Measurements from ENCODE around the gene NEK5. TPM values are rescaled to one million over a fixed set of nuclear protein-coding genes. Genes with fewer than 3 reads are reported as not detected.
"Not testable (repeated sequence)": the region's sequence is repeated elsewhere in the genome, so short reads cannot be mapped to it uniquely, and the experiment has no call there.

The NEK5 gene
- total RNA-seq, 2 donors from 2014 or later, result 1.2 to 2.3 TPM

DNA sequence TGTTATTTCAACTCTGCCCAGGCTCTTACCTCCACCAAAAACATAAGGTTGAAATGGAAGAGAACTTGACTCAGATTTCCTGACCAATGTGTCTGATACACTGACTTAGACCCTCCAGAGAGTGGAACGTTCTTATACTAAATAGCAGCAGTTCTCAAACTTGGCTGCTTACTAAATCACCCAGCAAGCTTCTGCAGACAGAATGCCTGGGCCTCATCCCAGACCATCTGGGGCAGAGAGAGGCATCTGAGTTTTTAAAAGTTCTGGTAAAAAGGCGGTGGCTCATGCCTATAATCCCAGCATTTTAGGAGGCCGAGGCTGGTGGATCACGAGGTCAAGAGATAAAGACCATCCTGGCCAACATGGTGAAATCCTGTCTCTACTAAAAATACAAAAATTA, 46.3 kb downstream of the NEK5 start:
- intact Hi-C loops (cut with DNase I), result no loop called here
- no peak for DNase-seq (ENCODE audit: low spot score)
- no peak overlapping the region for H3K27ac ChIP-seq
- no peak overlapping the region for H3K4me3 ChIP-seq
- no peaks in the 10 kb centered on the region for H3K36me3 ChIP-seq
- H3K9me3 ChIP-seq, result no peaks in the 10 kb centered on the region
- 89% methylated on average over 4 of the region's 4 CpGs for WGBS
- no peaks in the 10 kb centered on the region for H3K27me3 ChIP-seq (replicated peaks; ENCODE audit: insufficient read depth)
- TF ChIP-seq, protein P1, sequence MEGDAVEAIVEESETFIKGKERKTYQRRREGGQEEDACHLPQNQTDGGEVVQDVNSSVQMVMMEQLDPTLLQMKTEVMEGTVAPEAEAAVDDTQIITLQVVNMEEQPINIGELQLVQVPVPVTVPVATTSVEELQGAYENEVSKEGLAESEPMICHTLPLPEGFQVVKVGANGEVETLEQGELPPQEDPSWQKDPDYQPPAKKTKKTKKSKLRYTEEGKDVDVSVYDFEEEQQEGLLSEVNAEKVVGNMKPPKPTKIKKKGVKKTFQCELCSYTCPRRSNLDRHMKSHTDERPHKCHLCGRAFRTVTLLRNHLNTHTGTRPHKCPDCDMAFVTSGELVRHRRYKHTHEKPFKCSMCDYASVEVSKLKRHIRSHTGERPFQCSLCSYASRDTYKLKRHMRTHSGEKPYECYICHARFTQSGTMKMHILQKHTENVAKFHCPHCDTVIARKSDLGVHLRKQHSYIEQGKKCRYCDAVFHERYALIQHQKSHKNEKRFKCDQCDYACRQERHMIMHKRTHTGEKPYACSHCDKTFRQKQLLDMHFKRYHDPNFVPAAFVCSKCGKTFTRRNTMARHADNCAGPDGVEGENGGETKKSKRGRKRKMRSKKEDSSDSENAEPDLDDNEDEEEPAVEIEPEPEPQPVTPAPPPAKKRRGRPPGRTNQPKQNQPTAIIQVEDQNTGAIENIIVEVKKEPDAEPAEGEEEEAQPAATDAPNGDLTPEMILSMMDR (IDR thresholded peaks at IDR 0.05), result no peak
- TF ChIP-seq POLR2A (IDR thresholded peaks at IDR 0.05) (no peak), POLR2AphosphoS5 (IDR thresholded peaks at IDR 0.05) (no peak)
- no peaks in the 10 kb centered on the region for H3K4me1 ChIP-seq (replicated peaks)

DNA sequence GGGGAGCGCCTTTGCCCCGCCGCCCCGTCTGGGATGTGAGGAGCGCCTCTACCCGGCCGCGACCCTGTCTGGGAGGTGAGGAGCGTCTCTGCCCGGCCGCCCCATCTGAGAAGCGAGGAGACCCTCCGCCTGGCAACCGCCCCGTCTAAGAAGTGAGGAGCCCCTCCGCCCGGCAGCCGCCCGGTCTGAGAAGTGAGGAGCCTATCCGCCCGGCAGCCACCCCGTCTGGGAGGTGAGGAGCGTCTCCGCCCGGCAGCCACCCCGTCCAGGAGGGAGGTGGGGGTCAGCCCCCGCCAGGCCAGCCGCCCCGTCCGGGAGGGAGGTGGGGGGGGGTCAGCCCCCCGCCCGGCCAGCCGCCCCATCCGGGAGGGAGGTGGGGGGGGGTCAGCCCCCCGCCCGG, 49.0 kb downstream of the NEK5 start:
- WGBS, result 95% methylated on average over 26 of the region's 36 CpGs
- not testable (repeated sequence) for H3K36me3 ChIP-seq

DNA sequence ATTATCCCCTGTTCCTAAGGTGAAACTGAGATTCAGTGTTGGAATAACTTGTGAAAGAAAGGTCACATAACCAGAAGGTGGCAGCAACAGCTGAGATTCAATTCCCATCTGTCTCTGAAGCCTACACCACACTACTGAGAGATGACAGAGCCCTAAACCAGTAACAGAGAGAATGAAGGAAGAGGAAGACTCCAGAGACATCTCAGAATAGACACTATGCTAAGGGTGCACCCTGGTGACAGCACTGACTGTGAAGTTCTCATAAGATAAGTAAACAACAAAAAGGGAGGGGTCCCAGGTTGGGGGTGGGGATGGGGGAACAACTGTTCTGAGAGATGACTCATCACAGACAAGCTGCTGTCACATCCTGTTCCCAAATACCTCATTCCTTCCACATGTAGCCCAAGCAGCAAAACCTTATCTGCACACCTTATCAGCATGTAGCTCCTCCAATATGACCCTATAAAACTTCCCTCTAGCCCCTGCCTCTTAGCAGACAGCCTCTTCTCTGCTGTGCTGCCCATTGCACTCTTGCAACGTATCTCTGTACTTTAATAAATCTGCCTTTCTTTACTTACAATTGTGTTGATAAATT, 57.8 kb downstream of the NEK5 start:
- Histone ChIP-seq H3K4me3 (no peak overlapping the region), H3K36me3 (no peaks in the 10 kb centered on the region), H3K27ac (no peak overlapping the region), H3K9me3 (no peaks in the 10 kb centered on the region), H3K4me1 (replicated peaks) (no peaks in the 10 kb centered on the region), H3K27me3 (replicated peaks; ENCODE audit: insufficient read depth) (no peaks in the 10 kb centered on the region)
- WGBS, result 94% methylated on average over 1 of the region's 1 CpG
- no peak for DNase-seq (ENCODE audit: low spot score)
- intact Hi-C loops (cut with DNase I), result no loop called here
- TF ChIP-seq POLR2AphosphoS5 (IDR thresholded peaks at IDR 0.05), result no peak
- TF ChIP-seq, protein P1 (IDR thresholded peaks at IDR 0.05), result peak in 1 of 4 experiments; percentile 11

More for the DNA sequence above, 49.0 kb downstream of the NEK5 start:
- H3K27ac ChIP-seq; H3K4me1 ChIP-seq (replicated peaks); H3K9me3 ChIP-seq; intact Hi-C loops (cut with DNase I); H3K27me3 ChIP-seq (replicated peaks; ENCODE audit: insufficient read depth); H3K4me3 ChIP-seq; DNase-seq (ENCODE audit: low spot score): not testable (repeated sequence)

DNA sequence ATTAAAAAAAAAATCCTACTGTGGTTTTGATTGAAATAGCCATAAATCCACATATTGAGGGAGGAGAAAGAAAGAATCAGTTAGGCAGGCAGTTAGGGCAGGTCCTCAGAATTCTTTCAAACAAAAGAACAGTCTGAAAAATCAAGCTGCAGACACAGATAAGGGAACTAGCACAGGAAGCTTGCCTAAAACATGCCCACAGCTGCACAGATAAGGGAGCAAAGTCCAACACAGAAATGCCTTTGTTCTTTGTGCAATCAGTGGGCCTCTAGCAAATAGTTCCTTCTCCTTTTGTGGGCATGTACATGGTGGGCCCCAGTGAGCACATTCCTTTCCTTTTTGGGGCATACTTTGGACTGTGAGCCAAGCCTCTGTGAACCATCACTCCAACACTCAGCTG, 61.6 kb downstream of the NEK5 start:
- Histone ChIP-seq H3K36me3 (no peaks in the 10 kb centered on the region), H3K27me3 (replicated peaks; ENCODE audit: insufficient read depth) (no peaks in the 10 kb centered on the region), H3K9me3 (no peaks in the 10 kb centered on the region), H3K4me1 (replicated peaks) (no peaks in the 10 kb centered on the region), H3K4me3 (no peak overlapping the region), H3K27ac (no peak overlapping the region)
- intact Hi-C loops (cut with DNase I), result no loop called here
- no peak for DNase-seq (ENCODE audit: low spot score)
- TF ChIP-seq POLR2AphosphoS5 (IDR thresholded peaks at IDR 0.05) (no peak), POLR2A (IDR thresholded peaks at IDR 0.05) (no peak)
- TF ChIP-seq, protein P1 (IDR thresholded peaks at IDR 0.05), result no peak

DNA sequence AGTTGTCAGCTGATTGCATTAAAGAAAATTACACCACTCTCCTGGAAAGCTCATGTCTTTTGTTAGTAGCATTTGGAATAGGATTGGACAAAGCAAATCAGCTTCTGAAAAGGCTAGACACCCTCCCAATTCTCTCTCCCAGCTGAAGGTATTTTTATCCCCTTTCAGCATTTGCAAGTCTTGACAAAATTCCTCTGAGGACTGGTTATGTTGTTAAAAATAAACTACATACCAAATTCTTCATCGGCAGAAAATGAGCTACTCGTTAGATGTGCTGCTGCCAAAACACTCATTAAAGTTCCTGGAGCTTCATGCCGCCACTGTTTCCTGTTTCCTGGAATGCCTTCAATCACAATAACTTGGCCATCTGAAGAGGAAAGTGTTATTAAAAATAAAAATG, 67.3 kb downstream of the NEK5 start:
- intact Hi-C loops (cut with DNase I), result no loop called here
- DNase-seq (ENCODE audit: low spot score), result peak; percentile 8
- WGBS, result 14% methylated on average over 3 of the region's 3 CpGs

DNA sequence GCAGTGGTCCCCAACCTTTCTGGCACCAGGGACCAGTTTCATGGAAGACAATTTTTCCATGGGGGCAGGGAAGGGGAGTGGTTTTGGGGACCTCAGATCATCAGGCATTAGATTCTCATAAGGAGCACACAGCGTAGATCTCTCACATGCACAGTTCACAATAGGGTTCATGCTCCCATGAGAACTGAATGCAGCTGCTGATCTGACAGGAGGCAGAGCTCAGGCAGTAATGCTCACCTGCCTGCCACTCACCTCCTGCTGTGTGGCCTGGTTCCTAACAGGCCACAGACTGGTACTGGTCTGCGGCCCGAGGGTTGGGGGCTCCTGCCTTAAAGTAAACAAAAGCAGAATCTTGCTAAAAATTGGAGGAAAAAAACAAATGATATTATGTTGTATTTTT, 67.8 kb downstream of the NEK5 start:
- DNase-seq (ENCODE audit: low spot score); H3K9me3 ChIP-seq; H3K4me1 ChIP-seq (replicated peaks); H3K36me3 ChIP-seq; H3K27ac ChIP-seq; H3K27me3 ChIP-seq (replicated peaks; ENCODE audit: insufficient read depth); intact Hi-C loops (cut with DNase I); H3K4me3 ChIP-seq: not testable (repeated sequence)
- WGBS, result 28% methylated on average over 2 of the region's 3 CpGs

More for the DNA sequence above, 67.3 kb downstream of the NEK5 start:
- Histone ChIP-seq H3K36me3 (no peaks in the 10 kb centered on the region), H3K4me1 (replicated peaks) (no peaks in the 10 kb centered on the region), H3K9me3 (no peaks in the 10 kb centered on the region), H3K4me3 (no peak overlapping the region), H3K27ac (no peak overlapping the region), H3K27me3 (replicated peaks; ENCODE audit: insufficient read depth) (no peaks in the 10 kb centered on the region)
- no peak for TF ChIP-seq POLR2A (IDR thresholded peaks at IDR 0.05)
- TF ChIP-seq, protein P1 (IDR thresholded peaks at IDR 0.05), result no peak
- TF ChIP-seq POLR2AphosphoS5 (IDR thresholded peaks at IDR 0.05), result no peak

Measured in prostate gland (tissue), 2 donors.